Body of pancreas (tissue), 4 donors: Measurements from ENCODE around the gene ARF3. TPM values are rescaled to one million over a fixed set of nuclear protein-coding genes. Genes with fewer than 3 reads are reported as not detected.

Source experiments
- ATAC-seq: fragments of 150-250 bp; one replicate; pipeline ENCODE4 v1.9.1; 2016
- DNase-seq, 4 donors: peaks; one replicate each; pipeline ENCODE4 v3.0.0-alpha.2; 2019
- H3K27ac ChIP-seq, 4 donors: fragments of 200-600 bp; sonication (generic); 1 replicate in 3 of 4; 2 replicates in 1 of 4; pipeline versions ENCODE4 v1.5.1 to v1.6.1; 2016 to 2019; ENCODE audit warnings: mild to moderate bottlenecking in 1 of 4, mixed read lengths in 1 of 4, moderate library complexity in 1 of 4
- H3K27me3 ChIP-seq, 2 donors: fragments of 200-600 bp; sonication (generic); one replicate each; pipeline ENCODE4 v1.6.0; 2016; ENCODE audit warnings: mild to moderate bottlenecking in 1 of 2
- H3K36me3 ChIP-seq, 2 donors: fragments of 200-600 bp; sonication (generic); replicated peaks in 1 of 2; 2 replicates each; pipeline ENCODE4 v1.5.1; 2016; ENCODE audit warnings: low read depth in 2 of 2; ENCODE audit not compliant: insufficient read depth in 1 of 2
- H3K4me1 ChIP-seq: fragments of 200-600 bp; sonication (generic); one replicate; pipeline ENCODE4 v1.6.0; 2016
- H3K4me3 ChIP-seq, 2 donors: fragments of 200-600 bp; sonication (generic); 1 replicate in 1 of 2; 2 replicates in 1 of 2; pipeline ENCODE4 v1.5.1; 2016 to 2019
- H3K9me3 ChIP-seq, 3 donors: fragments of 200-600 bp; sonication (generic); 1 replicate in 2 of 3; 2 replicates in 1 of 3; pipeline ENCODE4 v1.5.1; 2016
- POLR2A ChIP-seq, 3 donors: fragments of 450-650 bp; IDR thresholded peaks; one replicate each; pipeline ENCODE4 v1.6.1; 2016; ENCODE audit warnings: antibody characterized with exemption in 3 of 3, mild to moderate bottlenecking in 2 of 3
- whole genome bisulfite sequencing, 2 donors: methylation state at CpG; one replicate each; pipeline ENCODE4 v1.1.5; 2017; 5-methylcytosine and 5-hydroxymethylcytosine counted together
- intact Hi-C: fragments of 100-400 bp; cut with DNase I; formaldehyde crosslinking; loops from one replicate; pipeline ENCODE4 v1.15.1; 2023
- small RNA-seq: library from RNA; depleted of rRNA; stranded (forward); fragments of <200 nt; gene quantifications from one replicate; pipeline ENCODE3, GENCODE V24; 2016
- total RNA-seq, 2 donors: library from RNA; depleted of rRNA; stranded (reverse); fragments of >200 nt; gene quantifications; one replicate each; pipeline ENCODE4 v1.1.0, GENCODE V29; 2016
- TF ChIP-seq, protein P1 (sequence below), 7 experiments: fragments of 450-650 bp in 4 of 7; fragments of 200-600 bp in 3 of 7; sonication (generic) in 3 of 7; IDR thresholded peaks; one replicate each; pipeline ENCODE4 v1.5.1; 2016 to 2019; ENCODE audit warnings: antibody characterized with exemption in 7 of 7

ARF3 gene
- total RNA-seq, 2 donors from 2014 or later: 22.3 to 24.1 TPM

- TF ChIP-seq, protein P1, sequence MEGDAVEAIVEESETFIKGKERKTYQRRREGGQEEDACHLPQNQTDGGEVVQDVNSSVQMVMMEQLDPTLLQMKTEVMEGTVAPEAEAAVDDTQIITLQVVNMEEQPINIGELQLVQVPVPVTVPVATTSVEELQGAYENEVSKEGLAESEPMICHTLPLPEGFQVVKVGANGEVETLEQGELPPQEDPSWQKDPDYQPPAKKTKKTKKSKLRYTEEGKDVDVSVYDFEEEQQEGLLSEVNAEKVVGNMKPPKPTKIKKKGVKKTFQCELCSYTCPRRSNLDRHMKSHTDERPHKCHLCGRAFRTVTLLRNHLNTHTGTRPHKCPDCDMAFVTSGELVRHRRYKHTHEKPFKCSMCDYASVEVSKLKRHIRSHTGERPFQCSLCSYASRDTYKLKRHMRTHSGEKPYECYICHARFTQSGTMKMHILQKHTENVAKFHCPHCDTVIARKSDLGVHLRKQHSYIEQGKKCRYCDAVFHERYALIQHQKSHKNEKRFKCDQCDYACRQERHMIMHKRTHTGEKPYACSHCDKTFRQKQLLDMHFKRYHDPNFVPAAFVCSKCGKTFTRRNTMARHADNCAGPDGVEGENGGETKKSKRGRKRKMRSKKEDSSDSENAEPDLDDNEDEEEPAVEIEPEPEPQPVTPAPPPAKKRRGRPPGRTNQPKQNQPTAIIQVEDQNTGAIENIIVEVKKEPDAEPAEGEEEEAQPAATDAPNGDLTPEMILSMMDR (IDR thresholded peaks at IDR 0.05): no peak
- no peak for TF ChIP-seq POLR2A (IDR thresholded peaks at IDR 0.05)
- 64 to 66% methylated on average over 1 of the region's 1 CpG for WGBS, 2 donors
- peaks cover 8% of the 10 kb centered on the region for H3K4me1 ChIP-seq
- no peaks in the 10 kb centered on the region for H3K36me3 ChIP-seq
- no peak overlapping the region for H3K27ac ChIP-seq
- intact Hi-C loops: loop anchor here (5.0 kb wide), 1 partner anchor 37 kb away; no protein-coding TSS in a partner anchor
- H3K9me3 ChIP-seq: no peaks in the 10 kb centered on the region
- DNase-seq: no peak
- H3K4me3 ChIP-seq: no peak overlapping the region
- no peaks in the 10 kb centered on the region for H3K27me3 ChIP-seq
- ATAC-seq: no peak
These were observed 63.0 kb downstream of the ARF3 start for GRCh38 chr12:48894271-48894670.

- Histone ChIP-seq H3K9me3 (no peaks in the 10 kb centered on the region), H3K4me1 (peaks cover 8% of the 10 kb centered on the region), H3K27ac (no peak overlapping the region), H3K4me3 (no peak overlapping the region), H3K27me3 (no peaks in the 10 kb centered on the region), H3K36me3 (no peaks in the 10 kb centered on the region)
- ATAC-seq: peak; percentile 97
- no peak for TF ChIP-seq POLR2A (IDR thresholded peaks at IDR 0.05)
- TF ChIP-seq, protein P1 (IDR thresholded peaks at IDR 0.05): peak; percentile 86 to 95 (median 91)
- intact Hi-C loops: loop anchor here (5.0 kb wide), 1 partner anchor 34 kb away; no protein-coding TSS in a partner anchor
- DNase-seq: peak; percentile 78 to 86 (median 82)
- 6 to 13% methylated on average over 17 to 37 of the region's 37 CpGs for WGBS, 2 donors
These were observed 66.4 kb downstream of the ARF3 start for GRCh38 chr12:48890657-48891418.

- Histone ChIP-seq H3K36me3 (no peaks in the 10 kb centered on the region), H3K9me3 (no peaks in the 10 kb centered on the region), H3K27me3 (no peaks in the 10 kb centered on the region), H3K4me3 (no peak overlapping the region), H3K27ac (no peak overlapping the region), H3K4me1 (peaks cover 8% of the 10 kb centered on the region)
- intact Hi-C loops: loop anchor here (5.0 kb wide), 1 partner anchor 32 kb away; no protein-coding TSS in a partner anchor
- TF ChIP-seq POLR2A (IDR thresholded peaks at IDR 0.05): no peak
- TF ChIP-seq, protein P1 (IDR thresholded peaks at IDR 0.05): no peak
- WGBS, 2 donors: 79 to 81% methylated on average over 3 of the region's 3 CpGs
- DNase-seq (no peak), ATAC-seq (no peak)
These were observed 67.6 kb downstream of the ARF3 start for GRCh38 chr12:48889679-48890078.

Small RNA genes within 50 kb of the gene (small RNA-seq; reads per million reads assigned to genes)
- not detected for gene AC073610.1
- not detected for gene RNU6-600P
- gene RNU6-940P: not detected

Other genes starting within 250 kb of the ARF3 start
- 10 to 100 TPM; 12.5 to 31.6 TPM for gene CCNT1, start 240.8 kb downstream of the ARF3 start, total RNA-seq
- 10 to 100 TPM; 38.6 to 59.1 TPM for gene ADCY6, start 168.4 kb downstream of the ARF3 start, total RNA-seq
- 1 to 10 TPM; 4.0 to 6.7 TPM for gene CACNB3, start 139.0 kb downstream of the ARF3 start, total RNA-seq
- gene DDX23, start 105.3 kb downstream of the ARF3 start, total RNA-seq: 10 to 100 TPM; 37.4 to 50.8 TPM
- 1 to 10 TPM in 1 of 2 donors, not detected in 1; 1.6 TPM for gene RND1, start 91.6 kb downstream of the ARF3 start, total RNA-seq
- gene FKBP11, start 32.0 kb downstream of the ARF3 start, total RNA-seq: 10 to 100 TPM; 31.1 to 98.6 TPM
- 1 to 10 TPM in 1 of 2 donors, not detected in 1; 1.3 TPM for gene WNT10B, start 14.2 kb upstream of the ARF3 start, total RNA-seq
- not detected for gene WNT1, start 20.8 kb upstream of the ARF3 start, total RNA-seq
- under 1 TPM in 1 of 2 donors, not detected in 1; 0.66 TPM for gene DDN, start 41.9 kb upstream of the ARF3 start, total RNA-seq
- 10 to 100 TPM; 25.4 to 26.4 TPM for gene PRKAG1, start 61.3 kb upstream of the ARF3 start, total RNA-seq
- 10 to 100 TPM; 38.4 to 51.1 TPM for gene KMT2D, start 103.3 kb upstream of the ARF3 start, total RNA-seq
- not detected for gene RHEBL1, start 112.5 kb upstream of the ARF3 start, total RNA-seq
- gene DHH, start 137.3 kb upstream of the ARF3 start, total RNA-seq: not detected
- 10 to 100 TPM; 40.7 to 53.7 TPM for gene LMBR1L, start 153.4 kb upstream of the ARF3 start, total RNA-seq
- 100 to 1,000 TPM; 121 to 165 TPM for gene TUBA1B, start 173.9 kb upstream of the ARF3 start, total RNA-seq
- 10 to 100 TPM; 36.6 to 44.5 TPM for gene TUBA1A, start 231.6 kb upstream of the ARF3 start, total RNA-seq